Liver (tissue), 3 donors: ENCODE measurements around the gene RAB6D.

ENCODE experiments used
- CTCF ChIP-seq: fragments of 150-350 bp; IDR thresholded peaks from 2 replicates; pipeline ENCODE4 v1.5.1; 2017; ENCODE audit warnings: improper control_type of control experiment, low read depth, low read length; ENCODE audit not compliant: missing input control
- EGR1 ChIP-seq, 2 donors: IDR thresholded peaks; 2 replicates each; pipeline ENCODE4 v1.6.1; 2016 to 2018; ENCODE audit warnings: antibody characterized with exemption in 2 of 2, low read depth in 2 of 2
- FOXA1 ChIP-seq: IDR thresholded peaks from 2 replicates; pipeline ENCODE4 v1.6.1; 2016; ENCODE audit warnings: antibody characterized with exemption
- FOXA2 ChIP-seq: IDR thresholded peaks from 2 replicates; pipeline ENCODE4 v1.6.1; 2016; ENCODE audit warnings: antibody characterized with exemption
- GABPA ChIP-seq, 2 donors: IDR thresholded peaks in 1 of 2; conservative IDR thresholded peaks in 1 of 2; 2 replicates each; pipeline ENCODE4 v1.6.1; 2016; ENCODE audit warnings: antibody characterized with exemption in 2 of 2, mild to moderate bottlenecking in 1 of 2, moderate library complexity in 1 of 2
- JUND ChIP-seq, 2 donors: IDR thresholded peaks; 2 replicates each; pipeline ENCODE4 v1.6.1; 2016; ENCODE audit warnings: antibody characterized with exemption in 2 of 2
- RAD21 ChIP-seq, 2 donors: IDR thresholded peaks; 2 replicates each; pipeline ENCODE4 v1.6.1; 2016; ENCODE audit warnings: antibody characterized with exemption in 2 of 2, mild to moderate bottlenecking in 2 of 2
- SP1 ChIP-seq: IDR thresholded peaks from 2 replicates; pipeline ENCODE4 v1.6.1; 2018; ENCODE audit warnings: antibody characterized with exemption, mild to moderate bottlenecking
- TAF1 ChIP-seq: conservative IDR thresholded peaks from 2 replicates; pipeline ENCODE4 v1.6.1; 2016; ENCODE audit warnings: antibody characterized with exemption, mild to moderate bottlenecking
- ZBTB33 ChIP-seq: IDR thresholded peaks from 2 replicates; pipeline ENCODE4 v1.6.1; 2016; ENCODE audit warnings: antibody characterized with exemption
- donor health status: healthy.
- donor health status: healthy.

- TF ChIP-seq TAF1 (no peak), RAD21 (IDR thresholded peaks at IDR 0.05) (no peak), CTCF (no peak), EGR1 (IDR thresholded peaks at IDR 0.05; ENCODE audit: low read depth in 2 of 2) (no peak), FOXA2 (no peak), FOXA1 (no peak), GABPA (IDR thresholded peaks at IDR 0.05 in 1 of 2, conservative IDR thresholded peaks at IDR 0.05 in 1 of 2) (no peak), SP1 (no peak), JUND (IDR thresholded peaks at IDR 0.05) (no peak), ZBTB33 (no peak)
Measured at GRCh38 chr2:131389657-131390056, 25.7 kb upstream of the RAB6D start.
